GM23338 (cell line): ENCODE results near the gene SPI1. TPM values are rescaled to one million over a fixed set of nuclear protein-coding genes. Genes with fewer than 3 reads are reported as not detected.

ENCODE experiments used
- CREB1 ChIP-seq: fragments of 250-450 bp; sonication (Bioruptor Pico); IDR thresholded peaks from 2 replicates; pipeline ENCODE4 v1.5.0; 2020; ENCODE audit warnings: low read depth, mild to moderate bottlenecking, moderate library complexity
- ETS1 ChIP-seq: IDR thresholded peaks from 2 replicates; pipeline ENCODE4 v1.6.1; 2016; ENCODE audit warnings: antibody characterized with exemption
- EZH2 ChIP-seq: fragments of 200-600 bp; sonication (generic); IDR thresholded peaks from one replicate; pipeline ENCODE4 v1.8.0; 2017; ENCODE audit warnings: antibody characterized with exemption, mild to moderate bottlenecking, low read depth; ENCODE audit not compliant: unreplicated experiment
- EZH2phosphoT487 ChIP-seq: fragments of 200-600 bp; sonication (generic); IDR thresholded peaks from one replicate; pipeline ENCODE4 v1.8.1; 2018; ENCODE audit warnings: antibody characterized with exemption; ENCODE audit not compliant: unreplicated experiment
- JUNB ChIP-seq: IDR thresholded peaks from one replicate; pipeline ENCODE4 v1.6.1; 2016; ENCODE audit warnings: antibody characterized with exemption; ENCODE audit not compliant: unreplicated experiment
- NANOG ChIP-seq: IDR thresholded peaks from 2 replicates; pipeline ENCODE4 v1.6.1; 2016; ENCODE audit warnings: antibody characterized with exemption, borderline replicate concordance
- POLR2AphosphoS5 ChIP-seq: IDR thresholded peaks from 2 replicates; pipeline ENCODE4 v1.6.1; 2016; ENCODE audit warnings: antibody characterized with exemption, low read depth
- STAT1 ChIP-seq: IDR thresholded peaks from one replicate; pipeline ENCODE4 v1.6.1; 2016; ENCODE audit warnings: antibody characterized with exemption; ENCODE audit not compliant: unreplicated experiment
- ZNF114 ChIP-seq: fragments of 250-450 bp; sonication (Bioruptor Pico); IDR thresholded peaks from 2 replicates; pipeline ENCODE4 v1.5.0; 2020; ENCODE audit warnings: mild to moderate bottlenecking, moderate library complexity
- ZNF331 ChIP-seq: fragments of 250-450 bp; sonication (Bioruptor Pico); IDR thresholded peaks from 2 replicates; pipeline ENCODE4 v1.5.0; 2020; ENCODE audit warnings: low read depth, mild to moderate bottlenecking, moderate library complexity
- polyA plus RNA-seq: library from polyadenylated mRNA; unstranded; fragments of >200 nt; fragmentation: Nextera tagmentation; extraction: Ambion mirVana; gene quantifications from 2 replicates; pipeline ENCODE4 v1.2.1, GENCODE V29; 2016
- total RNA-seq: library from RNA; depleted of rRNA; stranded (reverse); fragments of >200 nt; shearing (Covaris generic); gene quantifications from 2 replicates; pipeline ENCODE4 v1.2.3, GENCODE V29; 2014
- TF ChIP-seq, protein P1 (sequence below): fragments of 250-450 bp; sonication (Bioruptor Pico); IDR thresholded peaks from 2 replicates; pipeline ENCODE4 v1.5.0; 2020; ENCODE audit warnings: mild to moderate bottlenecking, moderate library complexity
- TF ChIP-seq, protein P2 (sequence below): IDR thresholded peaks from one replicate; pipeline ENCODE4 v1.6.1; 2018; ENCODE audit warnings: antibody characterized with exemption; ENCODE audit not compliant: unreplicated experiment

The SPI1 gene
- total and polyA plus RNA-seq, 2 experiments from 2014 or later: 0.23 TPM; not detected in 1

DNA sequence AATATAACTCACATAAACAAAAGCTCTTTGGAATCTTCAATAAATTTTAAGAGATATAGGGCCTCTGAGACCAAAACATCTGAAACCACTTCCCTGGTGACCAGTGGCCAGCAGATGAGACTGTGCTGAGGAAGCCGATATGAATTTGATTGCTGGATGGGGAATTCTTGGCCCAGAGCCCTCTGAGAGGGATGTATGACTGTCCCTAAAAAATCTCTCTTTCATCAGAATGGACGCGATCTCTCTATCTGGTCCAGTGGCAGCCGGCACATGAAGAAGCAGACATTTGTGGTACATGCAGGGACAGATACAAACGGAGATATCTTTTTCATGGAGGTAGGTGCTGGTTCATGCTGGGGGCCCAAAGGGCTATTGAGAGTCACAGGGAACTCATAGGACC is 63.4 kb downstream of the SPI1 start (continued):
- TF ChIP-seq, protein P1, sequence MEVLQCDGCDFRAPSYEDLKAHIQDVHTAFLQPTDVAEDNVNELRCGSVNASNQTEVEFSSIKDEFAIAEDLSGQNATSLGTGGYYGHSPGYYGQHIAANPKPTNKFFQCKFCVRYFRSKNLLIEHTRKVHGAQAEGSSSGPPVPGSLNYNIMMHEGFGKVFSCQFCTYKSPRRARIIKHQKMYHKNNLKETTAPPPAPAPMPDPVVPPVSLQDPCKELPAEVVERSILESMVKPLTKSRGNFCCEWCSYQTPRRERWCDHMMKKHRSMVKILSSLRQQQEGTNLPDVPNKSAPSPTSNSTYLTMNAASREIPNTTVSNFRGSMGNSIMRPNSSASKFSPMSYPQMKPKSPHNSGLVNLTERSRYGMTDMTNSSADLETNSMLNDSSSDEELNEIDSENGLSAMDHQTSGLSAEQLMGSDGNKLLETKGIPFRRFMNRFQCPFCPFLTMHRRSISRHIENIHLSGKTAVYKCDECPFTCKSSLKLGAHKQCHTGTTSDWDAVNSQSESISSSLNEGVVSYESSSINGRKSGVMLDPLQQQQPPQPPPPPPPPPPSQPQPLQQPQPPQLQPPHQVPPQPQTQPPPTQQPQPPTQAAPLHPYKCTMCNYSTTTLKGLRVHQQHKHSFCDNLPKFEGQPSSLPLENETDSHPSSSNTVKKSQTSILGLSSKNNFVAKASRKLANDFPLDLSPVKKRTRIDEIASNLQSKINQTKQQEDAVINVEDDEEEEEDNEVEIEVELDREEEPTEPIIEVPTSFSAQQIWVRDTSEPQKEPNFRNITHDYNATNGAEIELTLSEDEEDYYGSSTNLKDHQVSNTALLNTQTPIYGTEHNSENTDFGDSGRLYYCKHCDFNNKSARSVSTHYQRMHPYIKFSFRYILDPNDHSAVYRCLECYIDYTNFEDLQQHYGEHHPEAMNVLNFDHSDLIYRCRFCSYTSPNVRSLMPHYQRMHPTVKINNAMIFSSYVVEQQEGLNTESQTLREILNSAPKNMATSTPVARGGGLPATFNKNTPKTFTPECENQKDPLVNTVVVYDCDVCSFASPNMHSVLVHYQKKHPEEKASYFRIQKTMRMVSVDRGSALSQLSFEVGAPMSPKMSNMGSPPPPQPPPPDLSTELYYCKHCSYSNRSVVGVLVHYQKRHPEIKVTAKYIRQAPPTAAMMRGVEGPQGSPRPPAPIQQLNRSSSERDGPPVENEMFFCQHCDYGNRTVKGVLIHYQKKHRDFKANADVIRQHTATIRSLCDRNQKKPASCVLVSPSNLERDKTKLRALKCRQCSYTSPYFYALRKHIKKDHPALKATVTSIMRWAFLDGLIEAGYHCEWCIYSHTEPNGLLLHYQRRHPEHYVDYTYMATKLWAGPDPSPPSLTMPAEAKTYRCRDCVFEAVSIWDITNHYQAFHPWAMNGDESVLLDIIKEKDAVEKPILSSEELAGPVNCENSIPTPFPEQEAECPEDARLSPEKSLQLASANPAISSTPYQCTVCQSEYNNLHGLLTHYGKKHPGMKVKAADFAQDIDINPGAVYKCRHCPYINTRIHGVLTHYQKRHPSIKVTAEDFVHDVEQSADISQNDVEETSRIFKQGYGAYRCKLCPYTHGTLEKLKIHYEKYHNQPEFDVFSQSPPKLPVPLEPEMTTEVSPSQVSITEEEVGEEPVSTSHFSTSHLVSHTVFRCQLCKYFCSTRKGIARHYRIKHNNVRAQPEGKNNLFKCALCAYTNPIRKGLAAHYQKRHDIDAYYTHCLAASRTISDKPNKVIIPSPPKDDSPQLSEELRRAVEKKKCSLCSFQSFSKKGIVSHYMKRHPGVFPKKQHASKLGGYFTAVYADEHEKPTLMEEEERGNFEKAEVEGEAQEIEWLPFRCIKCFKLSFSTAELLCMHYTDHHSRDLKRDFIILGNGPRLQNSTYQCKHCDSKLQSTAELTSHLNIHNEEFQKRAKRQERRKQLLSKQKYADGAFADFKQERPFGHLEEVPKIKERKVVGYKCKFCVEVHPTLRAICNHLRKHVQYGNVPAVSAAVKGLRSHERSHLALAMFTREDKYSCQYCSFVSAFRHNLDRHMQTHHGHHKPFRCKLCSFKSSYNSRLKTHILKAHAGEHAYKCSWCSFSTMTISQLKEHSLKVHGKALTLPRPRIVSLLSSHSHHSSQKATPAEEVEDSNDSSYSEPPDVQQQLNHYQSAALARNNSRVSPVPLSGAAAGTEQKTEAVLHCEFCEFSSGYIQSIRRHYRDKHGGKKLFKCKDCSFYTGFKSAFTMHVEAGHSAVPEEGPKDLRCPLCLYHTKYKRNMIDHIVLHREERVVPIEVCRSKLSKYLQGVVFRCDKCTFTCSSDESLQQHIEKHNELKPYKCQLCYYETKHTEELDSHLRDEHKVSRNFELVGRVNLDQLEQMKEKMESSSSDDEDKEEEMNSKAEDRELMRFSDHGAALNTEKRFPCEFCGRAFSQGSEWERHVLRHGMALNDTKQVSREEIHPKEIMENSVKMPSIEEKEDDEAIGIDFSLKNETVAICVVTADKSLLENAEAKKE (CRISPR knock-in tag): no peak
- TF ChIP-seq EZH2 (no peak), STAT1 (no peak), ETS1 (no peak), EZH2phosphoT487 (no peak), POLR2AphosphoS5 (no peak), NANOG (no peak), JUNB (no peak), ZNF114 (CRISPR knock-in tag) (no peak), CREB1 (CRISPR knock-in tag) (no peak), ZNF331 (CRISPR knock-in tag) (no peak)
- TF ChIP-seq, protein P2, sequence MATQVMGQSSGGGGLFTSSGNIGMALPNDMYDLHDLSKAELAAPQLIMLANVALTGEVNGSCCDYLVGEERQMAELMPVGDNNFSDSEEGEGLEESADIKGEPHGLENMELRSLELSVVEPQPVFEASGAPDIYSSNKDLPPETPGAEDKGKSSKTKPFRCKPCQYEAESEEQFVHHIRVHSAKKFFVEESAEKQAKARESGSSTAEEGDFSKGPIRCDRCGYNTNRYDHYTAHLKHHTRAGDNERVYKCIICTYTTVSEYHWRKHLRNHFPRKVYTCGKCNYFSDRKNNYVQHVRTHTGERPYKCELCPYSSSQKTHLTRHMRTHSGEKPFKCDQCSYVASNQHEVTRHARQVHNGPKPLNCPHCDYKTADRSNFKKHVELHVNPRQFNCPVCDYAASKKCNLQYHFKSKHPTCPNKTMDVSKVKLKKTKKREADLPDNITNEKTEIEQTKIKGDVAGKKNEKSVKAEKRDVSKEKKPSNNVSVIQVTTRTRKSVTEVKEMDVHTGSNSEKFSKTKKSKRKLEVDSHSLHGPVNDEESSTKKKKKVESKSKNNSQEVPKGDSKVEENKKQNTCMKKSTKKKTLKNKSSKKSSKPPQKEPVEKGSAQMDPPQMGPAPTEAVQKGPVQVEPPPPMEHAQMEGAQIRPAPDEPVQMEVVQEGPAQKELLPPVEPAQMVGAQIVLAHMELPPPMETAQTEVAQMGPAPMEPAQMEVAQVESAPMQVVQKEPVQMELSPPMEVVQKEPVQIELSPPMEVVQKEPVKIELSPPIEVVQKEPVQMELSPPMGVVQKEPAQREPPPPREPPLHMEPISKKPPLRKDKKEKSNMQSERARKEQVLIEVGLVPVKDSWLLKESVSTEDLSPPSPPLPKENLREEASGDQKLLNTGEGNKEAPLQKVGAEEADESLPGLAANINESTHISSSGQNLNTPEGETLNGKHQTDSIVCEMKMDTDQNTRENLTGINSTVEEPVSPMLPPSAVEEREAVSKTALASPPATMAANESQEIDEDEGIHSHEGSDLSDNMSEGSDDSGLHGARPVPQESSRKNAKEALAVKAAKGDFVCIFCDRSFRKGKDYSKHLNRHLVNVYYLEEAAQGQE: no peak
